ENCODE data around the gene MGMT. TPM values are rescaled to one million over a fixed set of nuclear protein-coding genes. Genes with fewer than 3 reads are reported as not detected.

Gene MGMT
- total RNA-seq, 1 donor from 2014 or later: 7.7 TPM

DNA sequence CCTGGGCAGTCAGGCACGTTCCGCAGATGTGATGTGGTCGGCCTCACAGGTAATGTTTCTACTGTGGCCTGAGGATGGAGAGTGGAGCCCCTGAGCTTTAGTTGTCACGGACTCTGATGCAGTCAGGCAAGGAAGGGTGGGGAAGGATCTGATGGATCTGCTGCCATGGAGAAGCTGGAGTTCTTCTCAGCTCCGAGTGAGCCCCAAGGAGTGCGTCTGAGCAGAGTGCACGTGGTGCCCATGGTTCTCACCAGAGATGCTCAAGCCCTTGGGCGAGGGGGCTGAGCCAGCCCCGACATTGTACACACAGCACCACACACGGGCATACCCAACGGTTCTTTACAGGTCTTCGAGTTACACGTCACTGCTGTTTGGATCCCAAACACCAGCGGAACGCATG is 304.5 kb downstream of the MGMT start:
- no peak for DNase-seq (ENCODE audit: low read depth in 2 of 2)

DNA sequence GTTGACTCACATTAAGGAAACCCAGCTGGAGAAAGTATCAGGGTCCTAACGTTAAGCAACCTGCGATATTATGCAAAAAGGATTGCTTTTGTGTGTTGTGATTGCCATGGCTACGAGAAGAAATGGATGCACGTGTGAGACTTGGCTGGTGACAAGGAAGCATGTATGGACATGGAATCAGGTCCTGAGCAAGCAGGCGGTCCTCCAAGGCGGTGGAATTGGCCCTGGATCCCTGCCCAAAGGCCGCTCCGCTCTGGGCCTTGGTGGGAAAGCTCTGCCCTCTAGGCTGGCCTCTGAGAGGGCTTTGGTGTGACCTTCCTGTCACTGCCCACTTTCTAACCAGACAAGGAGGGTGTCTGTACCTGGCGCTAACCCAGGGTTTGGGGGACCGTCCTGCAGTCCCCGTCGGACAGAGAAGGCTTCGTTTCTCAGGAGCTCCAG is 305.0 kb downstream of the MGMT start:
- no peak for DNase-seq (ENCODE audit: low read depth in 2 of 2)

DNA sequence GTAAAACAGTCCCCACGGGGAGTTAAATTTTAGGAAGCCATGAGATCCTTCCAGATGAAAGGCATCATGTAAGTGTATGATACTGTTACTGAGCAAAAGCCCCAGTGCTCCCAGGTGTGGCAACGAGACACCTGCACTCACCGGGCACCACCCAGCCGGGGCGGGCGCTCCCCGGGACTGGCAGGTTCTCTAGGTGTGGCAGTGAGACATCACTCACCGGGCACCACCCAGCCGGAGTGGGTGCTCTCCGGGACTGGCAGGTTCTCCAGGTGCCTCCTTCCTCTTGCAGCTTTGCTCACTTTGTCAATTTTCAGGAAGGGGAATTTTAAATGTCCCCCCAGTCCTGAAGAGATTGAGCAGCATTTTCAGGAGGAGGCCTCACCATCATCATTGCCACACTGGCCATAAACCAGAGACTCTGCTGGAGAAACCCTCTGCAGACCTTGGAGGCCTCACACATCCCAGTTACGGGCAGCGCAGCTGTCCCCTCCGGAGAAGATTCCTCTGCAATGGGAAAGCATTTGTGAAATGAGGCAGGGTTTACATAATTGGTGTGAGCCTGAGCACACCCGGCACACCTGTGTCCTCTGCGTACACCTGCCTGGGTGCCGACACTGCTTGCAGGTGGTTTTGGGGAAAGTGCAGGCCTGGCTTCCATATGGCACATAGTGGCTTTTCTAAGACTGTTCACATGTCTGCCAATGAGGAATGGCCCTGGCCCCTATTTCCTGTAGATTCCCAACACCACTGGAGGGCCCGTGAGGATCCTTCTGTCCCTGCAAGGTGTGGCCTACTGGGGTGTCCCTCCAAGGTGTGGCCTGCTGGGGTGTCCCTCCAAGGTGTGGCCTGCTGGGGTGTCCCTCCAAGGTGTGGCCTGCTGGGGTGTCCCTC is 305.7 kb downstream of the MGMT start:
- no peak for DNase-seq (ENCODE audit: low read depth in 2 of 2)

DNA sequence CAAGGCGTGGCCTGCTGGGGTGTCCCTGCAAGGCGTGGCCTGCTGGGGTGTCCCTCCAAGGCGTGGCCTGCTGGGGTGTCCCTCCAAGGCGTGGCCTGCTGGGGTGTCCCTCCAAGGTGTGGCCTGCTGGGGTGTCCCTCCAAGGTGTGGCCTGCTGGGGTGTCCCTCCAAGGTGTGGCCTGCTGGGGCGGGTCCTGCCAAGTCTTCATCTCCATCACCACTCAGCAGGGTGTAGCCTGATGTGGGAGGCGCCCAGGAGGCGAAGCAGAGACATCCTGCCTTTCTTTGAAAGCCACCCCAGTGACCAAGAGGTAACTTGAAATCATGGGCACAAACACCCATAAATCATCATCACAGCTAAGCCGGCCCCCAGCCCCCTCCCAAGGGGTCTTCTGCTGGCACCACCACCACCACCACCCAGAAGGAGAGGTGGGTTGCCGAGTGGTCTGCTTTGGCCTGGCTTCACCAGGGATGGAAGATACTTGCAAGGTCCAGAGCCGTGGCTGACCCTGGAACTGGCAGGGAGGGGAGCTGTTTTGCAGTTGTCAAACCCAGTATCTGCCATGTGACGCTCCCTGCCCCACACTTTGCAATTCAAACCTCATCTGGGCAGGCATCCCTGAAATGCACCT is 306.4 kb downstream of the MGMT start:
- DNase-seq (ENCODE audit: low read depth in 2 of 2): no peak

DNA sequence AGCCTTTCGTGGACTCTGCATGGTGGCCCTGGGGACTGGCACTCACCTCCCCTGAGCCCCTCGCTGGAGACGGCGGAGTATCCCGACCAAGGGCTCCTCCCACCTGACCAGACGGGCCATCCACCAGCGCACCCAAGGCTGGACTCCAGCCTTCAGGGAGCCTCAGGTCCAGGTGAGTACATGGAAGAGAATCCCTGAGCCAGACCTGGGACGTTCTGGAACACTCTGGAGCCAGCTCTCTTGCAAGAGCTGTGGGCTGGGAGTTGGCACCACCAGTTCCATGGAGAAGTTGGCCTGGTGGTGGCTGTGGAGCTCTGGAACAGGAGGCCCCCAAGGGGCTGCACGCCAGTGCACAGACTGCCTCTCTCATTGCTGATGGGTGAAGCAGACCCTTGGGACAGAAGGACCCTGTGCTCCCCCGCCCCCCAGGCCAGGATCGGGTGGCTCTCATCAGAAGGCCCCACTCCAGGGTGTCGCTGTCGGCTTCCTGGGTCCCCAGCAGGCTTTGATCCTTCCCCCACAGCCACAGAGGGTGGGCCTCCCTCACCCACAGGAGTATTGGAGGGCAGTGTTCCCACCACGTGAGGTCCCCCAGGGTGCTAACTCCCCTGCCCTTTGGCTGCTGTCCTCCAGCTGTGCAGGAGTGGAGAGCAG is 307.2 kb downstream of the MGMT start:
- no peak for DNase-seq (ENCODE audit: low read depth in 2 of 2)

DNA sequence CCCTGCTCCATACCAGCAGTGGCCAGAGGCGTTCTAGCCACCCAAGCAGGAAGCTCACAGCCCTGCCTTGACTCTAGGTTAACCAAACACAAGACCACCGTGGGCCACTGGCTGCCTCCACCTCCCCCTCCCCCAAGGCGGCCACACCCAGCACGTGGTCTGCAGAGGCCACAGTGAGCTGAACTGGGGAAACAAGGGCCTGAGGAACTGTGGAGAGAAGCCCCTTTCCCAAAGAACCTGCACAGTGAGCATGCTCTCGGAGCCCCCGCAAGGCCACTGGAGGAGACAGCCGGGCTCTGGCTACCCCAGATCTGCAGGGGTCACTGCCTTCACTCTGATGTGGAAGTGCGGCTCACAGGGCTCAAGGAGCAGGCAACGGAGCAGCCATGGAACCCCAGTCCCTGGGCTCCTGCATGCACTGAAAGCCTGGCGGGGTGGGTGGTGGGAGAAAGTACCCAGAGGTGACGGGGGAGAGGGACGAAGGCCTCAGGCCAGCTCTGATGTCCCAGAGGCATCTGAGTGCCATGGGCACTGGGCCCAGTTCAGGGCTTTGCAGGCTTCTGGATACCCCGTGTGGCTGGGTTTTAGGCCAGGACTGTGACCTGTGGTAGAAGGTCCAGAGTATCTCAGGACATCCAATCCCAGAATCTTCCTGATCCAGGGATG is 307.8 kb downstream of the MGMT start:
- no peak for DNase-seq (ENCODE audit: low read depth in 2 of 2)

DNA sequence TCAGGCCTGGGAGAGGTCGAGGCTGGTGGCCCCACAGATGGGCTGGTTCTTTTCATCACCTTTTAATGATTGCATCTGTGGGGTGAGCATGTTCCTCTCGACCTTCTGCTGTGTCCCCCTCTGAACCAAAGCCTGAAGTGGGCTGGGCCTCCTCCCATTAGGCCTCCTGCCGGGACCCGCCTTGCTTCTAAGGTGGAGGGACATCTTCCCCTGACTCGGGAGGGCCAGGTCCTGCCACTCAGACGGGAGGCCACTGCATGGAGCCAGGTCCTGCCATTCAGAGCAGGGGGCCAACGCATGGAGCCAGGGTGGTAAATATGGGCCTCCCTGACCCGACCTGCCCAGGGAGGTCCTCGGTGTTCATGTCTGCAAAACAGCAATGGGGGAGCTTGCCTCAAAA is 308.6 kb downstream of the MGMT start:
- no peak for DNase-seq (ENCODE audit: low read depth in 2 of 2)

DNA sequence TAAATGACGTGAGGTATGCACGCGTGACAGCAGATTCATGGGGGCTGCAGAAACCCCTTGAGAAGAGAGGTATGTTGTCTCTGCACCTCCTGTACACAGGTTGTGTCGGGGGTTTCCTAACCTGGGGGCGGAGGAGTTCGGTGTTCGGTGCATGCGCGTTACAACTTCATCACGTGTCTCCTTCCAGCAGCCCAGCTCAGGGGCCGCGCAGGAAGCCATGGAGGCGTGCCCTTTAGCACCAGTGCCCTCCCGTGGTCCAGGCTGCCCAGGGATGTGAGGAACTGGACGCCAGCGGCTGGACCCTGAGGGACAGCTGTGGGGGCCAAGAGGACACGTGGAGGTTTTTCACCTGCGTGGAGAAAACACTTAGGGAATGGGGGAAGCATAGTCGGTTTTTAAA is 310.6 kb downstream of the MGMT start:
- DNase-seq (ENCODE audit: low read depth in 2 of 2): no peak

DNA sequence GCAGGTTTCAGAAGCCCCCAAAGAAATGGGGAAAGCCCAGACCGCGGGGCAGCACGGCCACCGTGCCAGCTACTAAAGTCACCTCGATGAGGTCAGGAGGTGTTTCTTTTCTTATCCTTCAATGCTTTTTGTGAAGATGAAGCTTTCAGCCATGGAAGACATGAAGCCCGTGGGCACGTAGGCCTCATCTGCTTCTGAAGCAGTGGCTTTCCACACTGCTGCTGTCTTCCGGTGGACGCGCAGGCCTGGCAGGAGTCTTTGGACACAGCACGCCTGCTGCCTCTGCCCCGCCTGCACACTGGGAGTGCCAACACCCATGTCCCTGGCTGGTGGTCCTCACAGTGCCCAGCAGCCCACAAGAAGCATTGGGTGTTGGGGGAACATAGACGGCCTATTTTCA is 311.5 kb downstream of the MGMT start:
- DNase-seq (ENCODE audit: low read depth in 2 of 2): no peak

DNA sequence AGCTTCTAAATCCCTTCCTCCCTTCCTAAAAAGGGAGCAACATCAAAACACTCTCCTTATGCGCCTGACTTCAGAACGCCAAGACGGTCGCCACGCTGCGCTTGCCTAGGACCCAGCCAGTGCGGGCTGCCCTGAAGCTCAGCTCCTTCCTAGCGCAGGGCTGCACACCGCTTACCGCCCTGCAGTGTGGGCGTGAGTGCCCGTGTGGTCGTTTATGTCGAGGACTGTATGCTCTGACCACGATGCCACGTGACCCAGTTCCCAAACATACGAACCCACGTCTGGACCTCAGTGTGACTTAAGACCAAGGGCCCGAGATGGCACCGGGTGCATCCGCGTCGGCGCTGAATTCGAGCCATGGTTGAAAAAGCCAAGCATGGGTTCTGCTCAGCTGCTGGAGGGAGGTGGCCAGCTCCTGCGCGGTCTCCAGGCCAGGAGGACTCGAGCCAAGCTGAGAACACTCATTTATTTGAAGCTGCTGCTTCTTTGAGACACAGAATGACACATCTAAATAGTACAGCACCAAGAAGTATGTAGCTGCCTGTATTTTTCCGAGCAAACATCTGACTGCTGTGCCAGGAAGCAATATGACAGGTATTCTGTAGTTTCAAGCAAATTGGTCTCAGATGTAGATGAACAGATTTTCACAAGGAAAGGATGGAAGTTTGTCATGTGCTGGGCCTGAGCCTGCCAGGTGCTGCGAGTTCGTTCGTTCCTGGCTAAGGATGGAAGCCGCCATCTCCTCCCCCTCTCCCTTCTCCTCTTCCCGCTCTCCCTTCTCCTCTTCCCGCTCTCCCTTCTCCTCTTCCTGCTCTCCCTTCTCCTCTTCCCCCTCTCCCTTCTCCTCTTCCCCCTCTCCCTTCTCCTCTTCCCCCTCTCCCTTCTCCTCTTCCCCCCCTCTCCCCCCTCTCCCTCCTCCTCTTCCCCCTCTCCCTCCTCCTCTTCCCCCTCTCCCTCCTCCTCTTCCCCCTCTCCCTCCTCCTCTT is 312.4 kb downstream of the MGMT start:
- DNase-seq (ENCODE audit: low read depth in 2 of 2): no peak

DNA sequence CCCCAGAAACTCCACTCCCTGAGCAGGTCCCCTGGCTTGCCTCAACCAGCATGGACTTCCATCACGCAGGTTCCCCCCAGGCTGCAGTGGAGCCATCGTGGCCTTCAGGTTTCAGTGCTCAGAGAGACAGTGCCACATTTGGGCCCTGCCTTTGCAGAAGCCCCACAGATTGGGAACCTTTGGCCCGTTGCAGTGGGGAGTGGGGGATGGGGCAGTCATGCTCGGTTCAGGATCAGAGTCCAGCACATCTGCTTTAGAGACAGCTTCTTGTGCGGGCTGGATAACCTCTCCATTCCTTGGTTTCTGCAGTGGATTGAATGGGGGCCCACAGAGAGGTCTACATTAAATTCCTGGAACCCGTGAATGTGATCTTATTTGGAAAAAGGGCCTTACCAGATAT is 313.2 kb downstream of the MGMT start:
- no peak for DNase-seq (ENCODE audit: low read depth in 2 of 2)

DNA sequence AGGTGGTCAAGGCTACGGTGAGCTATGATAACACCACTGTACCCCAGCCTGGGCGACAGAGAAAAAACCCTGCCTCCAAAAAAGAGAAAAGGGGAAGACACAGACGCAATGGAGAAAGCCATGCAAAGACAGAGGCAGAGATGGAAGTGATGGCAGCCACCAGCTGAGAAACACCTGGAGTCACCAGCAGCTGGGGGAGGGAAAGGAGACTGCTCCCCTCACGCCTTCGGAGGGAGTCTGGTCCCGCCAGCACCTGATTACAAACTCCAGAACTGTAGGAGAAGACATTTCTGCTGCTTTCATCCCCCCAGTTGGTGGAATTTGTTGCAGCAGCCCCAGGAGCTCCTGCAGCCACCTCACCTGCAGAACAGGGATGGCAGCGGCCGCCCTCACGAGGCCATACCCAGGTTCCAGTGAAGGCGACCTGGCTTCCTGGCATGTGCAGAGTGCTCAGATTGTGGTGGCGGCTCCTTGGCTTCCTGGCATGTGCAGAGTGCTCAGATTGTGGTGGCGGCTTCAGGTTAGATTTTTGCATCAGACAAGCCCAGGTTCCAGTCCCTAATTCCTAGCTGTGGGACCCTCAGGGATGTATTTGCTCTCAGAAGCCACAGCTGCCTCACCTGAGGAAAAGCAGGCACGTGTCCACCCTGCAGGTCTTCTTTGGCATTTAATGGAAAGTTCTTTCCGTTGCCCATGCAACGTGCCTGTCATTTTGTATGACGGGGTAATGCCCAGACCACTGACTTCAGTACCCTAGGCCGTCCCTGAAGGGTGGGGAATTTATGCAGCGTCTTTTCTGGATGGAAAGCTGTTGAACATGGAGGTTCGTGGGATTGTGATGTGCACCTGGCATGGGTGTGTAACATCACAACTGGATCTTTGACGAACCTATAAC is 314.1 kb downstream of the MGMT start:
- DNase-seq (ENCODE audit: low read depth in 2 of 2): no peak

DNA sequence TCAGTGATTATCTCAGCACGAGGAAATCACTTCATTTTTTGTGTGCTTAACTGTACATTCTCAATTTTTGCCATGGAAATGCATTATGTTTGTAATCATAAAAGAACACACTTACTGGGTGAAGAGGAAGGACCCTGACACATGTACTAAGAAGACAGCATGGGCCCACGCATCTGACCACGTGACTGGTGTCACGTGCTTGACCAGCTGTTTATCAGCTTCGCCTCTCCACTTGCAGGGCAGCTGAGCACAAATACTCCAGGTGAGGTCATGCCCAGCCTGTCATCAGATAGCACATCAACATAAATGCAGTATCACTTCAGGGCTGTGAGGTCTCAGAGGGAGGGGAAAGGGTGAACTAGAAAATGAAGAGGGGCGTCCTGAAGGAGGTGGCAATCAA is 317.2 kb downstream of the MGMT start:
- DNase-seq (ENCODE audit: low read depth in 2 of 2): no peak

DNA sequence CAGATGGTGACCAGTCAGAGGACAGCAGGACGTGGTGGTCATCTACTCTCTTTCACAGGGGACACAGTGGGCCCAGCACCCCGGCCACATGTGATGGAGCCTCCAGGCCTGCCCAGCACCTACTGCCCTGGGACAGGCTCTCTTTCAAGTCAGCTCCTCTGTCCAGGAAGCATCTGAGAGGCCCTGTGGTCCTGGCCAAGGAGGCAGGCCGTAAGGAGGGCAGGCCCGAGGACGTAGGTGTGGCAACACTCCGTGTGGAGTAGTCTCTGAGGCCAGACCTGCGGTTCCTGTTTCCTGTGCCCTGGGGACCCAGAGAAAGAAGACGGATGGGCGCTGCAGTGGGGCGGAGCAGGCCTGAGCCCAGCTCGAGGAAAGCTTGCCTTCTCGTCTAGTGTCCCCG is 317.9 kb downstream of the MGMT start:
- no peak for DNase-seq (ENCODE audit: low read depth in 2 of 2)

DNA sequence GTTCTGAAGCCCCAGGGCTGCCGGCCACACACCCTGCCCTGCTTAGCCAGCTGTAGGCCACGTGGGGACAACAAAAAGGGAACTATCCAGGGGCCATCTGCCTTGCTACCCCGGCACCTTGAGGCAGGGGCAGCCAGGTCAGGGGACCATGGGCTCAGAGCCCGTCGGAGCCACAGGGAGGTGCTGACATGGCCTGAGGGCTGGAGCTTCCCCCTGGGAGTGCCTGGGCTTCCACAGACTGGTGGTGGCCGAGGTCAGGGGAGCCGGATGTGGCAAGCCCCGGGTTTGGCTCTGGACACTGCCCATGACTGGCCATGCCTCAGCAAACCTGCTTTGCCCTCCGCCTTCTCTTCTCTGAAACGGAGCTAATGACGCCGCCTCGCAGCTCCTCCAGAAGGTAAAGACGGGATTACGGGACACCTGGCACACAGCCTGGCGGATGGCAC is 318.5 kb downstream of the MGMT start:
- DNase-seq (ENCODE audit: low read depth in 2 of 2): no peak

DNA sequence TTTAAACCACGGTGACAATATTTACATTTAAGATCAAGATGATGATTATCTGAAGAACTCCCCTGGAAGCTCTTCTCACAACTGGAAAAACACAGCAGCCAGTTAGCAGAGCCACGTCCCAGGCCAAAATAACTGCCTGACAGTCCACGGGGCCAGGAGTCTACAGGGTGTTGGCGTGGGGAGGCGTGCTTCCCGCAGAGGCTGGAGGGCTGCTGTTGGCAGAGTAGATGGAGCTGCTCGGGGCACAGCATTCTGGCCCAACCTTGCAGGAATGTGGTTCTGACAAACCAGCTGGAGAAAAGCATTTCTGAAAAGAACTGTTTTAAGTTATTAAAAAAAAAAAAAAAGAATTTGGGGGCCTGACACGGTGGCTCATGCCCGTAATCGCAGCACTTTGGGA is 319.2 kb downstream of the MGMT start:
- DNase-seq (ENCODE audit: low read depth in 2 of 2): no peak

DNA sequence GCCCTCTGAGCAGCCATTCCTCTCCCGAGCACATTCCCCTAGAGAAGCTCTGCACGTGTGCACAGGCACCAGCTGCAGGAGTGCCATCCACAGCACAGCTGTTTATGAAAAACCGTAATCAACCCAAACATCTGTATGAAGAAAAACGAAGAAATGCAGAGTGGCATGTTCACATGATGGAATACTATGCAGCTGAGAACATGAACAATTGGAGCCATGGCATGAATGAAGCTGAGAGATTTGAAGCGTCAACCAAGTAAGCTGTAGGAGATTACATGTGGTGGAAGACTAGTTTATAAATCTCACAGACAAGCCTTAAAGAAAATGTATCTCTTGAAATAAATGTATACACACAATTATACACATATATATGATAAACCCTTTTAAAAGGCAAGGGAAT is 320.5 kb downstream of the MGMT start:
- DNase-seq (ENCODE audit: low read depth in 2 of 2): no peak

DNA sequence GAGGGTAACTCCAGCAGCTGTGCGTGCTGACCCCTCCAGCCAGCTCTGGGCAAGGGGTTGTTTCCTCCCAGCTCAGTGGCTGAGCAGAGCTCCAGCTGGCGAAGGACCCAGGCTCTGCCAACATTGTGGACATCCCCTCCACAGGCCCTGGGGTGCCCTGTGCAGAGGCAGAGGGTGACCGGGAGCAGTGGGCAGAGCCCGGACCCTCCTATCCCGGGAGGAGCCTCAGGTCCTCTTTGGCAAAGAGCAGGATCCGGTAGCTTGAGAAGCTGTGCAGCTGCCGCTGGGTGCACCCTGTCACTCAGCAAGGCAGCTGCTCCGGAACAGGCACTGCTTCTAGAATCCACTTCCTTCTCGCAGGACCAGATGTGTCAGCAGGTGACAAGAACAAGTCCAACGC is 321.2 kb downstream of the MGMT start:
- no peak for DNase-seq (ENCODE audit: low read depth in 2 of 2)

DNA sequence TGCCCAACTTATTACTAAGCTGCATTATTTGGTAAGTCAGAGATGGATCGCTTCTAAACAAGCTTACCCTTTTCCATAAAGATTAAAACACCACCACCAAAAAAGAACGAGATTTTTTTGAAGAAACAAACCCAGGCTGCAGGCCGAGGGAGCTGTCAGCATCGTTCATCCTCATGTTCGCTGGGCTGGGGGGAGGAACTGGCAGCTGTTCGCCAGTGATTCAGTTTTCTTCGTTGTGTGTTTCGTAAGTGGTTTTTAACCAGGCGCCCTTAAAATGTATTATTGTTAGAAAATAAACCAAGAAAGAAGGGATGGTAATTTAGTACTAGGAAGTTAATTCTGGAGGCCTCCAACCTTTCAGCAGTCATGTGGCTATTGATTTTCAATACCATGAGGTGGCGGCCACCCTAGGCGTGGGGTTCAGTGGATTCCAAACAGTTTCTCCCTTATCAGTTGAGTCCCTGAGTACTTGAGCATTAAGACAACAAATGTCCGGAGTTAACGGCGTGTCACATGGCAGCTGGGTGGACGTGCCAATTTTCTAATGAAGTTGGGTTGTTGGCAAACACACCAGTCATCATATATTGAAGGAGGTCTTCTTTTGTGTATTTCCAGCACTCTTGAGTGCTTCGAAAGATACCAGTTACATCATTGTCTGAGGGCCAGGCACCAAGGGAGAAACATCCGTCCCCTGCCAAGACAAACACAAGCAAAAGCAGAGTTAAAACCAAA is 323.8 kb downstream of the MGMT start:
- DNase-seq (ENCODE audit: low read depth in 2 of 2): no peak

Measured in lung microvascular endothelial cell (primary cell).